T-helper 2 cell (primary cell): ENCODE results near the gene SP2.

Experiments used
- DNase-seq, 5 experiments: peaks; one replicate each; pipeline versions ENCODE4 v3.0.0 to v3.0.0-alpha.2; 2012 to 2022

Gene SP2

GRCh38 chr17:47978324-47978723 lies 82.3 kb downstream of the SP2 start:
- DNase-seq: peak in 3 of 5 experiments; percentile 22 to 62 (median 25)
